Measurements from ENCODE around the gene SSH2. TPM values are rescaled to one million over a fixed set of nuclear protein-coding genes. Genes with fewer than 3 reads are reported as not detected.
A peak's percentile ranks its signal among the peaks of the same experiment; 100 is the strongest.
"Not testable (repeated sequence)": the region's sequence is repeated elsewhere in the genome, so short reads cannot be mapped to it uniquely, and the experiment has no call there.

Gene SSH2
- total RNA-seq, 2 donors from 2014 or later, result 36.1 to 41.5 TPM

GRCh38 chr17:29665481-29665810 is 264.6 kb downstream of the SSH2 start:
- intact Hi-C loops (cut with DNase I, micrococcal nuclease), result no loop called here

GRCh38 chr17:29664743-29665480 is 265.1 kb downstream of the SSH2 start:
- DNase-seq, result no peak
- intact Hi-C loops (cut with DNase I, micrococcal nuclease), result no loop called here
- ATAC-seq, result peak; percentile 34

More at GRCh38 chr17:29665481-29665810, 264.6 kb downstream of the SSH2 start:
- ATAC-seq, result no peak
- no peak for DNase-seq

GRCh38 chr17:29663155-29663554 is 266.9 kb downstream of the SSH2 start:
- no peak for DNase-seq
- intact Hi-C loops (cut with DNase I, micrococcal nuclease), result no loop called here
- no peak for ATAC-seq

- ATAC-seq, result no peak
- no peak for DNase-seq
- intact Hi-C loops (cut with DNase I, micrococcal nuclease), result no loop called here
These were observed 268.8 kb downstream of the SSH2 start for GRCh38 chr17:29661213-29661612.

GRCh38 chr17:29659155-29659554 is 270.9 kb downstream of the SSH2 start:
- no peak for ATAC-seq
- intact Hi-C loops (cut with DNase I, micrococcal nuclease), result no loop called here

GRCh38 chr17:29655323-29655722 is 274.7 kb downstream of the SSH2 start:
- ATAC-seq, result no peak
- intact Hi-C loops (cut with DNase I, micrococcal nuclease), result no loop called here
- no peak for DNase-seq

More at GRCh38 chr17:29659155-29659554, 270.9 kb downstream of the SSH2 start:
- no peak for DNase-seq

- no peak for ATAC-seq
- DNase-seq, result no peak
- intact Hi-C loops (cut with DNase I, micrococcal nuclease), result no loop called here
These were observed 275.9 kb downstream of the SSH2 start for GRCh38 chr17:29653995-29654714.

- no peak for ATAC-seq
- DNase-seq, result no peak
- intact Hi-C loops (cut with DNase I, micrococcal nuclease), result no loop called here
These were observed 277.1 kb downstream of the SSH2 start for GRCh38 chr17:29652976-29653375.

- intact Hi-C loops (cut with DNase I, micrococcal nuclease), result not testable (repeated sequence)
These were observed 278.1 kb downstream of the SSH2 start for GRCh38 chr17:29651913-29652312.

GRCh38 chr17:29650396-29650795 is 279.6 kb downstream of the SSH2 start:
- ATAC-seq (no peak), DNase-seq (no peak)
- intact Hi-C loops (cut with DNase I, micrococcal nuclease), result no loop called here

More at GRCh38 chr17:29651913-29652312, 278.1 kb downstream of the SSH2 start:
- not testable (repeated sequence) for DNase-seq, ATAC-seq

GRCh38 chr17:29649359-29649758 is 280.7 kb downstream of the SSH2 start:
- intact Hi-C loops (cut with DNase I, micrococcal nuclease), result no loop called here
- ATAC-seq (no peak), DNase-seq (no peak)

GRCh38 chr17:29648005-29648404 is 282.0 kb downstream of the SSH2 start:
- DNase-seq, result no peak
- intact Hi-C loops (cut with DNase I, micrococcal nuclease), result no loop called here
- no peak for ATAC-seq

GRCh38 chr17:29645515-29646051 is 284.4 kb downstream of the SSH2 start:
- ATAC-seq, result no peak
- peak in 1 of 2 donors; percentile 51 for DNase-seq
- intact Hi-C loops (cut with DNase I, micrococcal nuclease), result no loop called here

GRCh38 chr17:29643817-29644160 is 286.2 kb downstream of the SSH2 start:
- ATAC-seq (no peak), DNase-seq (no peak)
- intact Hi-C loops (cut with DNase I, micrococcal nuclease), result no loop called here

- no peak for DNase-seq
- intact Hi-C loops (cut with DNase I, micrococcal nuclease), result no loop called here
- ATAC-seq, result no peak
These were observed 287.8 kb downstream of the SSH2 start for GRCh38 chr17:29642171-29642611.

- no peak for ATAC-seq
These were observed 288.9 kb downstream of the SSH2 start for GRCh38 chr17:29640981-29641642.

GRCh38 chr17:29640413-29640812 is 289.6 kb downstream of the SSH2 start:
- intact Hi-C loops (cut with DNase I, micrococcal nuclease), result no loop called here
- DNase-seq, result no peak
- ATAC-seq, result no peak

More at GRCh38 chr17:29640981-29641642, 288.9 kb downstream of the SSH2 start:
- intact Hi-C loops (cut with DNase I, micrococcal nuclease), result no loop called here
- DNase-seq, result no peak

GRCh38 chr17:29633886-29634285 is 296.1 kb downstream of the SSH2 start:
- DNase-seq (no peak), ATAC-seq (no peak)
- intact Hi-C loops (cut with DNase I, micrococcal nuclease), result no loop called here

- DNase-seq, result no peak
- no peak for ATAC-seq
- intact Hi-C loops (cut with DNase I, micrococcal nuclease), result no loop called here
These were observed 299.3 kb downstream of the SSH2 start for GRCh38 chr17:29630630-29631193.
